GM19468 (cell line): ENCODE results near the gene CLASP1.
"Not testable (repeated sequence)": the region's sequence is repeated elsewhere in the genome, so short reads cannot be mapped to it uniquely, and the experiment has no call there.

Experiments used
- ATAC-seq: cut with Tn5 transposase; IDR thresholded peaks from one replicate; pipeline ENCODE4 v1.9.1; 2021; ENCODE audit warnings: mild to moderate bottlenecking, moderate library complexity, moderate number of reproducible peaks; ENCODE audit not compliant: unreplicated experiment; ENCODE audit errors: extremely low read depth

Gene CLASP1

GRCh38 chr2:121343828-121344399 lies 305.3 kb downstream of the CLASP1 start:
- not testable (repeated sequence) for ATAC-seq

- no peak for ATAC-seq
Observed at GRCh38 chr2:121343191-121343590, 306.1 kb downstream of the CLASP1 start.

GRCh38 chr2:121342751-121343150 lies 306.5 kb downstream of the CLASP1 start:
- no peak for ATAC-seq

- no peak for ATAC-seq
Observed at GRCh38 chr2:121340926-121341325, 308.3 kb downstream of the CLASP1 start.

DNA sequence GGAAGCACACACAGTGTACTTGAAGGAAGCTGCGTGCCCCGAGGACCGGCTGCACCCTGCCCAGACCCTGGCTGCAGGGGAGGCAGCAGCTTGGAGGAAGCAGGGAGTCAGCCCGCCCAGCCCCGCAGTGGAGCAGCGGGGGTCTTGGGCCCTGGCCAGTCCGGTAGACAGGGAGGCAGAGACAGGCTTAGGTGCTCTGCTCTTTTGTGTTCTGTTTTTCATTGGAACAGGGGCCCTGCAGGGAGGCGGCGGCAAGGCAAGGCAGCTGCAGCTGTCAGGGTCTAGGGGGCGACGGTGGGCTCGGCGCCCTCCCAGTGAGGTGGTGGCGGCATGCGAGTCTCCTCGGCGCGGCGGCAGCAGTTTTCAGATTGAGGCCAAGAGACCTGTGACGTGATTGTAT lies 311.0 kb downstream of the CLASP1 start:
- ATAC-seq = no peak

DNA sequence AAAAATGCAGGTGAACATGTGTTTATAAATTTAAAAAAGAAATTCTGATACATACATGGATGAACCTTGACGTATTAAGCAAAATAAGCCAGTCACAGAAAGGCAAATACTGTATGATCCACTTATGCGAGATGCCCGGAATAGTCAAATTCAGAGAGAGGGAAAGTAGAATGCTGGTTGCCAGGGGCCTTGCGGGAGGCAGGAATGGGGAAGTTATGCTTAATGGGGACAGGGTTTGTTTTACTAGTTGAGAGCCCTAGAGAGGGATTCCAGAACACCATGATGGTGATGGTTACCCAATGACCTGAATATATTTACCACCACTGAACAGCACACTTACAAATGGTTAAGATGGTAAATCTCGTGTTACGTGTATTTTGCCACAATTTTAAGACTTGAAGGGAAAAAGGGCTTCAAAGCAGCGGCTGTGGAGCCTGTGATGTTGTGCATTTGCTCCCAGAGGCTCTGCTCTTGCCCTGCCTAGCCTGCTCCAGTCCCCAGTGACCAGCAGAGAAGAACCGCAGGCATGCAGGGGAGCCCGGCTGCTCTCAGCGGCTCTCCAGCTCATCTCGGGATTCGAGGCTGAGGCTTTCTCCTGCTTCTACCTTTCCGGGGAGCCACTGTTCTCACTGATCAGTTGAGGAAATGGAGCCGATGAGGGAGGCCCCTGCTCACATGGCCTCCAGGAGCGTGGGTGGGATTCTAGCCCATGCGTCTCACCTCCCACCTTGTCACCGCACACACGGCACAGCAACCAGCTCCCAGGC lies 312.6 kb downstream of the CLASP1 start:
- ATAC-seq = no peak

DNA sequence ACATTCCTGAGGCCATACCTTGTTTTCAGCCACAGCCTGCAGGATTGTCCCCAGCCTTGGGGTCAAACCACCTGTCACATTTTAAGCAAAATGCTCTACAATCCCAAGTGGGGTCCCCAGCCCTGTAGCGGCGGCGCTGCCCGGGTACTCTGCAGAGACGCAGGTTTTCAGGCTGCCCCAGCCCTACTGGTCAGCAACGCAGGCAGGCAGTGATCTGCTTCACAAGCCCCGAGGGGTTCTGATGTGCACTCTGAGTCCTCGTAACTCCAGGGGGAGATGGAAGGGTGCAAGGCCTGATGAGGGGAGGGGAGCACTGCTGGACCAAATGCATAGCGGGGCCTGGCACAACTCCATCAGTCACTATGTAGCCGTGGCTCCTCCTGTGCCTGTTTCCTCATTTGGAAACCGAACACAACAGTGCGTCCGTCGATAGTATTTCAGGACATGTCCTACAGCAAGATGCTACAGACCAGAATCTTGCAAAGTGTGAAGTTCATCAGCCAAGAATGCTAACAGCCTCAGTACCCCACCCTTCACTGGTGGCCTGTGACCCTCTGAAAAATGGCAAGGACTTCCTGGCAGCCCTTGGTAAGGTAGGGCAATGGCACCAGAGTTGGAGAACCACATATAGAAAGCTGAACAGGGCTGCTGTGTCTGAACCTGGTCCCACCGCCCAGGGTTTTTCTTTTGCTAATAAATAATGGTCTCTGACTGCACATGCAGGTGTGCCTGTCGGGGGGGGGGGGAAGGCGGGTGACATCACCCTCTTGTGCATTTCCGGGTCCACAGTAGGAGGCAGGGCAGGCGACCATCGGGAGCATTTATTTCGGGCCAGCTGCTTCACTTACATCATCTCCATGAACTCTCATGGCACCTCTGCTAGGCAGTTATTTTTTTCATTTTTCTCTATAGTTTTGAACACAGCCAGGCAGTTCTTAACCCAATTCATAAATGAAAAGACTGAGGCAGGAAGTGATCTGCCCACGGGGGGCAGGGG lies 313.7 kb downstream of the CLASP1 start:
- no peak for ATAC-seq

DNA sequence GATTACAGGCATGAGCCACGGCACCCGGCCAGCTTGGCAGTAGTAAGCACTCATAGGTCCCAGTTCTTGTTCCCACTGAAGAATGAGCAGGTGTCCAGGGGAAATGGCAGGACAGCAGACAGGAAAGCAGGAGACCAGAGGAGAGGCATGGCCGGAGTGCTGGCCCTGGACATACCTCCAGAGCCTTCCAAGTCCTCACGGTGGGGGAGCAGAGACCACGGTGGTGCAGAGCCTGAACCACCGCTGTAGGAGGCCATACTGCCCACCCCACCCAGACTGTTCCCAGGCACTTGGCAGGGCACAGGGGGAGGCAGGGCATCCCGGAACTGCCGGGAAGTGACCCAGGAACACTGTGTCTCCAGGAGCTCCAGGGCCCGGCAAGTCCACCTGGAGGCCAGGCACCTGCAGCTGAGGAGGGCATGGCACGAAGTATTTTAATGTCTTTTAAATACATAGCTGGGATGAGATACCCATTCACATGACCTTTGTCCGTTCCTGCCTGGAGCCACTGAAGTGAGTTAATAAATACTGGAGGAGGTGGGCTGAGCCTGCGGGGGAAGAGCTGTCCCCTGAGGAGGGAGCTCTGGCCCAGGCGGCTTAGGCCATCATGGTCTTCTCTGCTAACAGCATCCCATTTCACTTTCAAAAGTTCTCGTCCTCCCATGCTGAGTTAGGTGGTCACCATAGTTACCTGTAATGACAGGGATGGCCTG lies 314.5 kb downstream of the CLASP1 start:
- ATAC-seq = no peak

DNA sequence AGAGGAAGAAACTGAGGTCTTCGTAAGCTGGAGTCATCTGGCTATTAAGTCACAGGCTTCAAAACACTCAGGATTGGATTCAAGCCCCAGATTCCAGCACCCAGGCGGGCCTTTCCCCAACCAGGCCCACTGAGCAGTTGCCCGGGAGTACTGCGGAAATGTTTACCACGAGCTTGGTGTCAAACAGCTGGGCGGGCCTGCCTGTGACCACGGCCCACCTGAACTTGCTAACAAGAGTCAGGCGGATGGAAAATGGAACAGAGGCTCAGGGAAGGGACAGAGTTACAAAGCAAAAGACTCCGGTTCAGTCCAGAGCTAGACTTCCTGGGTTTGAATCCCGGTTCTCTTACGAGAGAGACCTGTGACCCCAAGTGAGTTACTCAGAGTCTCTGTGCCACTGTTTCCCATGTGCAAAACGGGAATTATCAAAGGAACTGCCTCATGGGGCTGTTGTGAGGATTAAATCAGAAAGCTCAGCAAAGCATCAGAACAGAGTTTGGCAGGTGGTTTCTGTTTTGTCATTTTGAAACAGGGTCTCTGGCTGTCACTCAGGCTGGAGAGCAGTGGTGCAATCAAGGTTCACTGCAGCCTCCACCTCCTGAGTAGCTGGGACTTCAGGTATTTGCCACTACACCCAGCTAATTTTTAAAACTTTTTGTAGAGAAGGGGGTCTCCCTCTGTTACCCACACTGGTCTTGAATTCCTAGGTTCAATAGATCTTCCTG lies 315.3 kb downstream of the CLASP1 start:
- peak; percentile 40 for ATAC-seq

DNA sequence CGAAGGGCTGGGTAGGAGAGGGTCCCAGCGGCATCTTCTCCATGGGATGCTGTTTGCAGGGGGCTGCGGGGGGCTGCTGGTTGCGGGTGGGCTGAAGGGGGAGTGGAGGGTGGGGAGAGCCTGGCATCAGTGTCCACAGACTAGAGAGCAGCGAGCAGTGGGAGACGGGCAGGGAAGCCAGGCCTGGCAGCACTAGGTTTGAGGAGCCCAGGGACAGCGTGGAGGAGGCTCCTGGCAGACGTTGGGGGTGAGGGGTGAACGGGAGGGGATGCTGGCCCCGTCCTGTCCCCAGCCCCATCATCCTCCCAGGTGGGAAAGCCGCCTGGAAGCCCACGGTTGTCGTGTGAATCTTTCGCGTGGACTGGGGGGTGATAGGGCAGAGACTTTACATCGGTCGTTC lies 316.0 kb downstream of the CLASP1 start:
- no peak for ATAC-seq

- not testable (repeated sequence) for ATAC-seq
Observed at GRCh38 chr2:121331324-121331723, 317.9 kb downstream of the CLASP1 start.

GRCh38 chr2:121330921-121331320 lies 318.3 kb downstream of the CLASP1 start:
- ATAC-seq = no peak

DNA sequence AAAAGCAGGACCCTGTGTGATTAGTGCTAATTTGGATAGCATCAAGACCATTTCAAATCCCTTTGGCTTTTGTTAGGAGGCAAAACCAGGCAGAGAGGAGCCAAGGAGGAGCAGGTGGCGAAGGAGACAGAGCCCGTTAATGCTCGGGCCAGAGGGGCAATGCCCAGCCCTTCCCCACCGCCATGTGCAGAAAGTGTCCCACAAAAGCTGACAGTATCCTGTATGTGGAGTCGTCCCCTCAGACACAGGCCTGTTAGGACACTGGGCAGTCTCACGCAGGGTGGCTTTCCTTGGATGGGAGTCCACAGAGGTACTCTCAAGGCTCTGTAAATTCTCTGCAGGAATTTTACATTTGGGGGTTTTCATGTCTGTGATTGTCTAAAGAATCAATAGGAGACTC lies 319.5 kb downstream of the CLASP1 start:
- no peak for ATAC-seq

GRCh38 chr2:121326628-121327027 lies 322.6 kb downstream of the CLASP1 start:
- no peak for ATAC-seq

GRCh38 chr2:121324601-121325000 lies 324.7 kb downstream of the CLASP1 start:
- ATAC-seq = no peak

DNA sequence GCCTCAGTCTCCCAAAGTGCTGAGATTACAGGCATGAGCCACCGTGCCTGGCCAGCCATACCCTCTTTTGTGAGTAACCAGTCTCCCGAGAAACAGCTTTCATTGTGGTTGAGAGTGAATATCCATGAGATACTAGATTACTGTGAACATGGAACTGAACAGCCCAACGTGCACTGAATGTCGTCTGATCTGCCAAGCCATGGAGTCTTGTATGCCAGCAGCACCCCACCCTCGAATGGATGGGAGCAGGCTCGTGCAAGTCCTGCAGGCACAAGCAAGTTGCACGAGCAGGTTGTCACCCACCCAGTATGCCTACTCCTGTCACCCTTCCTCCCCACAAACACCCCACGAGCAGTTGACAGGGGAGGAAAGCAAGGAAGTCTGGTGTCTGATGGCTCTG lies 327.8 kb downstream of the CLASP1 start:
- ATAC-seq = no peak

DNA sequence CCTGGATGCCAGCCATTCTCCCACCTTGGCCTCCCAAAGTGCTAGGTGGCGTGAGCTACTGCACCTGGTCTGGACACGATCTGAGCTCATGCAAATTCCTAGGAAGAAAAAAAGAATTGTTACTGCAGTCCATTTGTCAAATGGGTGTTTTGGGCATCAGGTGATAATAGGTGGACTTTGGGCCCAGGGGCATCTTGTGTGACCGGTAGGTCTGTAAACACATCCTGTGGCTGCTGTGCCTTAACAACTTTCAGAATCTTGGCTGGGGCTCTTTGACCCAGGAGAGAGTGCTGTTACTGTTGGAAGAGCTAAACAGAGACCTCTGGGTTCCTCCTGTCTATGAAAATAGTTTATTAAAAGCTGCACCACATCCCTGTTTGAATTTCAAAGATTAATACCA lies 329.3 kb downstream of the CLASP1 start:
- ATAC-seq = no peak

DNA sequence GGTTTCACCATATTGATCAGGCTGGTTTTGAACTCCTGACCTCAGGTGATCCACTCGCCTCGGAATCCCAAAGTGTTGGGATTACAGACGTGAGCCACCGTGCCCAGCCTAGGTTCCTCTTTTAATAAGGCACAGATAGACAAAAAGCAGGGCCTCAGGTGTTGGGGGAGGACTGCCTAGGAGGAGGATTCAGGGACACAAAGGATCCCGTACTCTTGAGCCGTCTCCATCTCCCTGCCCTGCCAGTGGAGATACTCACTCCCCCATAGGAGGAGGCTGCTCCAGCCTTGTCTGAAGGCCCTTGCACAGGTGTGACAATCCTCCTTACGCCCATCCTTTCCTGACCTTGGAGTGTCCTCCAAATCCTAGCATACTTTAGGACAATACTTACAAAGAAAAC lies 332.3 kb downstream of the CLASP1 start:
- ATAC-seq = no peak

GRCh38 chr2:121313701-121314100 lies 335.6 kb downstream of the CLASP1 start:
- not testable (repeated sequence) for ATAC-seq

GRCh38 chr2:121309801-121310200 lies 339.5 kb downstream of the CLASP1 start:
- ATAC-seq = no peak
